MM.1S (cell line): ENCODE results near the gene ALG8.

ENCODE experiments used
- DNase-seq: peaks from one replicate; pipeline ENCODE4 v3.0.0-alpha.2; 2015
- H2AFZ ChIP-seq: fragments of 300-600 bp; sonication (generic); 2 replicates; pipeline ENCODE4 v1.6.0; 2016; ENCODE audit warnings: antibody characterized with exemption, low read length
- H3F3A ChIP-seq: fragments of 300-600 bp; sonication (generic); 2 replicates; pipeline ENCODE4 v1.6.1; 2016; ENCODE audit warnings: mild to moderate bottlenecking, antibody characterized with exemption, low read length, moderate library complexity, mixed read lengths; ENCODE audit not compliant: insufficient read depth
- H3K27ac ChIP-seq: fragments of 300-600 bp; sonication (generic); 2 replicates; pipeline ENCODE4 v1.5.1; 2016; ENCODE audit warnings: mild to moderate bottlenecking, low read length
- H3K27me3 ChIP-seq: fragments of 300-600 bp; sonication (generic); replicated peaks from 2 replicates; pipeline ENCODE4 v1.6.0; 2016; ENCODE audit warnings: low read length; ENCODE audit not compliant: insufficient read depth
- H3K36me3 ChIP-seq: fragments of 300-600 bp; sonication (generic); replicated peaks from 2 replicates; pipeline ENCODE4 v1.6.1; 2016; ENCODE audit warnings: mild to moderate bottlenecking, low read length, mixed read lengths; ENCODE audit not compliant: insufficient read depth
- H3K4me1 ChIP-seq: fragments of 300-600 bp; sonication (generic); 2 replicates; pipeline ENCODE4 v1.6.1; 2016; ENCODE audit warnings: low read length, mixed read lengths
- H3K4me2 ChIP-seq: fragments of 300-600 bp; sonication (generic); 2 replicates; pipeline ENCODE4 v1.6.0; 2016; ENCODE audit warnings: low read depth, low read length
- H3K4me3 ChIP-seq: fragments of 300-600 bp; sonication (generic); 2 replicates; pipeline ENCODE4 v1.5.1; 2016; ENCODE audit warnings: low read length, mixed read lengths
- H3K79me2 ChIP-seq: fragments of 300-600 bp; sonication (generic); 2 replicates; pipeline ENCODE4 v1.6.1; 2016; ENCODE audit warnings: mixed run types, low read length, mixed read lengths
- H3K9ac ChIP-seq: fragments of 300-600 bp; sonication (generic); 2 replicates; pipeline ENCODE4 v1.6.1; 2016; ENCODE audit warnings: low read length, mixed read lengths
- H3K9me2 ChIP-seq: fragments of 300-600 bp; sonication (generic); replicated peaks from 2 replicates; pipeline ENCODE4 v1.6.1; 2016; ENCODE audit warnings: mild to moderate bottlenecking, low read length, mixed read lengths; ENCODE audit not compliant: insufficient read depth
- H3K9me3 ChIP-seq: fragments of 300-600 bp; sonication (generic); replicated peaks from 2 replicates; pipeline ENCODE4 v1.6.1; 2016; ENCODE audit warnings: mild to moderate bottlenecking, low read length, mixed read lengths; ENCODE audit not compliant: insufficient read depth
- H4K20me1 ChIP-seq: fragments of 300-600 bp; sonication (generic); 2 replicates; pipeline ENCODE4 v1.6.1; 2016; ENCODE audit warnings: mild to moderate bottlenecking, low read length, moderate library complexity, mixed read lengths; ENCODE audit not compliant: insufficient read depth
- CTCF ChIP-seq: fragments of 300-600 bp; sonication (generic); IDR thresholded peaks from 2 replicates; pipeline ENCODE4 v1.5.1; 2016; ENCODE audit warnings: antibody characterized with exemption, low read length, mixed read lengths
- EZH2 ChIP-seq: fragments of 300-600 bp; sonication (generic); optimal IDR thresholded peaks from 2 replicates; pipeline ENCODE3; 2017; ENCODE audit warnings: low read depth, mild to moderate bottlenecking, antibody characterized with exemption, low read length, mixed read lengths
- EZH2phosphoT487 ChIP-seq: fragments of 300-600 bp; sonication (generic); IDR thresholded peaks from 2 replicates; pipeline ENCODE4 v1.6.1; 2018; ENCODE audit warnings: antibody characterized with exemption, low read length

Gene ALG8

GRCh38 chr11:78100676-78101472, 38.6 kb downstream of the ALG8 start:
- Histone ChIP-seq H3K9me2 (no peaks in the 10 kb centered on the region), H4K20me1 (no peaks in the 10 kb centered on the region), H3K79me2 (no peaks in the 10 kb centered on the region), H2AFZ (no peak overlapping the region), H3K9ac (no peak overlapping the region), H3K4me1 (no peaks in the 10 kb centered on the region), H3K36me3 (no peaks in the 10 kb centered on the region; the same call in none of the 2 replicates), H3K4me3 (no peak overlapping the region), H3F3A (no peaks in the 10 kb centered on the region), H3K4me2 (no peak overlapping the region), H3K9me3 (no peaks in the 10 kb centered on the region), H3K27ac (no peak overlapping the region), H3K27me3 (no peaks in the 10 kb centered on the region)
- no peak for DNase-seq
- TF ChIP-seq CTCF (no peak), EZH2 (no peak), EZH2phosphoT487 (no peak)

- no peaks in the 10 kb centered on the region; the same call in none of the 2 replicates for H3K36me3 ChIP-seq
Observed at GRCh38 chr11:78100261-78100660, 39.2 kb downstream of the ALG8 start.

GRCh38 chr11:78099666-78100065, 39.8 kb downstream of the ALG8 start:
- no peak for DNase-seq
- no peak overlapping the region for H2AFZ ChIP-seq
- no peaks in the 10 kb centered on the region for H3K27me3 ChIP-seq

More at GRCh38 chr11:78100261-78100660, 39.2 kb downstream of the ALG8 start:
- TF ChIP-seq EZH2, result no peak
- TF ChIP-seq EZH2phosphoT487, result no peak
- TF ChIP-seq CTCF, result no peak
- DNase-seq, result no peak
- Histone ChIP-seq H3K4me2 (no peak overlapping the region), H4K20me1 (no peaks in the 10 kb centered on the region), H3K79me2 (no peaks in the 10 kb centered on the region), H3K4me3 (no peak overlapping the region), H3K4me1 (no peaks in the 10 kb centered on the region), H3K27me3 (no peaks in the 10 kb centered on the region), H2AFZ (no peak overlapping the region), H3K27ac (no peak overlapping the region), H3K9me3 (no peaks in the 10 kb centered on the region), H3F3A (no peaks in the 10 kb centered on the region), H3K9me2 (no peaks in the 10 kb centered on the region), H3K9ac (no peak overlapping the region)

More at GRCh38 chr11:78099666-78100065, 39.8 kb downstream of the ALG8 start:
- Histone ChIP-seq H3K79me2 (no peaks in the 10 kb centered on the region), H3K9me2 (no peaks in the 10 kb centered on the region), H3F3A (no peaks in the 10 kb centered on the region), H3K4me1 (no peaks in the 10 kb centered on the region), H3K9me3 (no peaks in the 10 kb centered on the region), H3K4me3 (no peak overlapping the region), H3K9ac (no peak overlapping the region), H3K4me2 (no peak overlapping the region), H3K36me3 (no peaks in the 10 kb centered on the region; the same call in none of the 2 replicates), H4K20me1 (no peaks in the 10 kb centered on the region), H3K27ac (no peak overlapping the region)
- TF ChIP-seq CTCF (no peak), EZH2phosphoT487 (no peak), EZH2 (no peak)
